Myocyte (in vitro differentiated cells): ENCODE data around the gene GFY. TPM values are rescaled to one million over a fixed set of nuclear protein-coding genes. Genes with fewer than 3 reads are reported as not detected.
"Not testable (repeated sequence)": the region's sequence is repeated elsewhere in the genome, so short reads cannot be mapped to it uniquely, and the experiment has no call there.

Experiments used
- DNase-seq: peaks from one replicate; pipeline ENCODE4 v3.0.0-alpha.2; 2012; ENCODE audit warnings: low read depth
- total RNA-seq: library from RNA; depleted of rRNA; stranded (reverse); fragments of >200 nt; gene quantifications from 2 replicates; pipeline ENCODE4 v1.2.3, GENCODE V29; 2014

Gene GFY
- total RNA-seq, 1 donor from 2014 or later = not detected

- DNase-seq = peak; percentile 92
Measured at GRCh38 chr19:49442771-49443365, 17.7 kb downstream of the GFY start.

DNA sequence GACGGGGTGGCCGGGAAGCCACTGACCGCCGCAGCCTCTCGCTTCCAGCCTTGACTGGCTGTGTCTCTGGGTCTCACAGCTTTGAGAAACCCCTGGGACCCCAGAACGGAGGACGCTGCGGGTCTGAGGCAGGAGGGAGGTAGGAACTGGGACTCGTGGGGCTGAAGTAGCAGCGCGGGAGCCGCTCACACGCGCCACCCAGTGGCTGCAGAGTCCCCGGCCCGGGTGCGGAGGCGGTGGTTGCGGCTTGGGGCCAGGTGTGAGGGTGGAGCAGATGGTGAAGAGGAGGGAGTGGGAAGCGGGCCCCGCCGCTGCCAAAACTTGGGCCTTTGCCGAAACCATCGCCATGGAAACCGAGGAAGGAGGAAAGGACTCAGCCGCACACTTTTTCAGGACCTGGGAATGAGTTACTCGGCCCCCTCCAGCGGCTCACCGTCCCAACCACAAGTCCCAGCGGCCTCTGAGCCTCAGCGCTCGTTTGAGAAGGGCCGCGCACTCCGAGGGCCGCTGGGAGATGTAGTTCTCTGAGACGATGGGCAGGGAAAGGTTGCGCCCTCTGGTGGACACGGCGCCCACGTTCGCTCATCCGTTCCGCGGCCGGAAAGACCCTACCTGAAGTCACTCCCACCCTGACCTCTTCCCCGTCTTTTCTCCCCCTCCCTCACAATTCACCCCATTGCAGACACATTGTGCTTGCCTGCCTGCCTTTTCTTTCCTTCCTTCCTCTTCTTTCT is 18.3 kb downstream of the GFY start:
- peak; percentile 95 for DNase-seq

DNA sequence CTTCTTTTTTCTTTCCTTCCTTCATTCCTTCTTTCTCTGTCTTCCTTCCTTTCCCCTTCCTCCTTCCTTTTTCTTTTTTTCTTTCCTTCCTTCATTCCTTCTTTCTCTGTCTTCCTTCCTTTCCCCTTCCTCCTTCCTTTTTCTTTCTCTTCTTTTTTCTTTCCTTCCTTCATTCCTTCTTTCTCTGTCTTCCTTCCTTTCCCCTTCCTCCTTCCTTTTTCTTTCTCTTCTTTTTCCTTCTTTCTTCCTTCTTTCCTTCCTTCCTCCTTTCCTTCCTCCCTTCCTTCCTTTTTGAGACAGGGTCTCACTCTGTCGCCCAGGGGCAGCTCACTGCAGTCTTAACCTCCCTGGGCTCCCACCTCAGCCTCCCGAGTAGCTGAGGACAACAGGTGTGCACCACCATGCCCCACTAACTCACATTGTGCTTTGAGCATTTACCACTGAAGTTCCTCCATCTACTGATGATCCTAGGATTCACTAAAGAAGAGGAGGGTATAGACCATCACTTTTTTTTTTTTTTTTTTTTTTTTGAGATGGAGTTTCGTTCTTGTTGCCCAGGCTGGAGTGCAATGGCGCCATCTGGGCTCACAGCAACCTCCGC is 19.0 kb downstream of the GFY start:
- not testable (repeated sequence) for DNase-seq

- no peak for DNase-seq
Measured at GRCh38 chr19:49445997-49446396, 20.8 kb downstream of the GFY start.

GRCh38 chr19:49447485-49448431 is 22.6 kb downstream of the GFY start:
- DNase-seq = no peak

DNA sequence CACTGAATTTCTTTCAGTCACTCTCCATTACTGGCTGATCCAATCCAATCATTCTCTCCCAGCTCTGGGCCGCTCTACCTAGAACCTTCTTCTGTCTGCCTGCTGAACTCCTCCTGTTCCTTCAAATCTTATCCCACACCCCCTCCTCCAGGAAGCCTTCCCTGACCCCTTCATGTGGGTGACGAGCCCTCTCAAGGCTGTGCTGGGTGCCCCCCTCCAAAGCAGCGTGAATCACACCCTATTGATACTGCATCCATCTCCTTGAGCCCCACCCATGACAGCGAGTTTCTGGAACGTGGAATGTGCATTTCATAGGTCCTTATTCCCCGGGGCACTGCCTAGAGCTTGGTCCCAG is 23.2 kb downstream of the GFY start:
- DNase-seq = no peak

DNA sequence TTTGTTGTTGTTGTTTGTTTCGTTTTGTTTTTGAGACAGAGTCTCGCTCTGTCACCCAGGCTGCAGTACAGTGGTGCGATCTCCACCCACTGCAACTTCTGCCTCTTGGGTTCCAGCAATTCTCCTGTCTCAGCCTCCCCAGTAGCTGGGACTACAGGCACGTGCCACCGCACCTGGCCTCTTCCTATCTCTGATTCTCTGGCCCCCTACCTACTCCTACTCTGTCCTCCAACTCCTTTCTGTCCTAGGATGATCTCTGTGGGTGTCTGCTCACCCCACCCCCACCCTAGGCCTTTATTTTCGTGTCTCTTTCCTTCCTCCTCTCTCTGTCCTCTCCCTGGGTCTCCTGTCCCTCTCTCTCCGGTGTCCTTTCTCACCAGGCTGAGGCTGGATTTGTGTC is 25.2 kb downstream of the GFY start:
- DNase-seq = no peak

DNA sequence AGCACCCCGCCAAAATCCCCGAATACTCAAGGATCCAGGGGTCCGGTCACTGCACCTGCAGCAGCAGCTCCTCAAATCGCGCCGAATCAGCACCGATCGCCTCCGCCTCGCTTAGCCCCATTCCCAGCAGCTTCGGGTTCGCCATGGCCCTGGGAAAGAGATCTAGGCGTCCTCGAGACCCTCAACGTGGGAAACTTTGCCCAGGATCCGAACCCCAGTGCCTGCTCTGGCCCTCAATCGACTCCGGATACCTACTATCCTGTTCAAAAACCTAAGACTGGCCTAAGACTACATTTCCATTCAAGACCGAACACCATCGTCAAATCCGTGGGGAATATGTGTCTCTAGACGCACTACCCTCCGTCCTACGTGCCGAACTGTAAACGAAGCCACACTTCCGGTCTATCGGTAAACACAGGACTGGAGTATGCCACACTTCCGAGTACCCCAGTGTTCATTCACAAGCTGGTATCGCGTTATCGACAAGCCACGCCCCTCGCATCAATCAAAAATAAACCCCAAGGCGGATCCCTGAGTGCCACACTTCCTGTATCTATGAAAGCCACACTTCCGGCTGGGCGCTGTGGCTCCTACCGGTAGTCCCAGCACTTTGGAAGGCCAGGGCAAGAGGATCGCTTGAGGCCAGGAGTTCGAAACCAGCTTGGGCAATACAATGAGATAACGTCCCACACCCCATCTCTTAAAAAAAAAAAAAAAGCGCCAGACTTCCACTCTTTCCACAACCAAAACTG is 26.4 kb downstream of the GFY start, which contains the start of gene PIH1D1:
Gene PIH1D1 (minus strand): TSS at position 385 of the 752 bp plus-strand sequence. CDS start 240 bp downstream, at position 145.
- peak; percentile 100 for DNase-seq

GRCh38 chr19:49453013-49453756 is 28.0 kb downstream of the GFY start, which contains the start of gene ALDH16A1:
ALDH16A1 (plus strand) TSS chr19:49453225; CDS start chr19:49453332, 107 bp downstream.
- DNase-seq = peak; percentile 99

DNA sequence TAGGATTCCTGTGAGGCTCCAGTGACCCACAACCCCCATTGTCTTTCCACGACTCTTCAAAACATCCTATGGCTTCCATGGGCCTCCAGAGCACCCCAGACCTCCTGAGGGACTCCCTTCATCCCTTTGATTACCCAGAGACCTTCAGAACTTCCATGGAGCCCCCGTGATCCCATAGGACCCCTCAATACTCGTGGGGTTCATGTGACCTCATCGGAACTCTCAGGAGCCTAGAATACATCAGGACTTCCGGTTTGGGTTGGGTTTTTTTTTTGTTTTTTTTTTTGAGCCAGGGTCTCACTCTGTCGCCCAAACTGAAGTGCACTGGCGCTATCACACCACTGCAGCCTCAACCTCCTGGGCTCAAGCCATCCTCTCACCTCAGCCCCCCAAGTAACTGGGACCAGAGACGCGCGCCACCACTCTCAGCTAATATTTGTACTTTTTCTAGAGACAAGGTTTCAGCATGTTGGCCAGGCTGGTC is 28.6 kb downstream of the GFY start:
- no peak for DNase-seq

- DNase-seq = no peak
Measured at GRCh38 chr19:49455773-49456172, 30.6 kb downstream of the GFY start.

- no peak for DNase-seq
Measured at GRCh38 chr19:49456326-49456725, 31.1 kb downstream of the GFY start.

DNA sequence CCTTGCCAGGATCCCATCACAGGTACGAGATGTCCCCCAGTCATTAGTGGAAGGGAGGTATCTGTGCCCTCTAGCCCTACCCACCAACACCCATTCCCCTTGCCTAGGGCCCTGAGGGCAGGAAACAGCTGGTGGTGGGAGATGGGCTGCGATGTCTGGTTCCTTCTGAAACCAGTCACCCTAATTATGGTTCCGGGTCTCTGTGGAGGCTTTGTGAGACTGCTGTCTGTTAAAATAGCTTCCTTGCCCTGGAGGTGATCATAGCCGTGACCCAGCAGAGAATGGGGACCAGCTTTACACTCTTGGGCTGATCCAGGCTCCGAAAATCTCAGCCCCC is 33.3 kb downstream of the GFY start:
- no peak for DNase-seq

- DNase-seq = no peak
Measured at GRCh38 chr19:49459388-49459787, 34.2 kb downstream of the GFY start.

DNA sequence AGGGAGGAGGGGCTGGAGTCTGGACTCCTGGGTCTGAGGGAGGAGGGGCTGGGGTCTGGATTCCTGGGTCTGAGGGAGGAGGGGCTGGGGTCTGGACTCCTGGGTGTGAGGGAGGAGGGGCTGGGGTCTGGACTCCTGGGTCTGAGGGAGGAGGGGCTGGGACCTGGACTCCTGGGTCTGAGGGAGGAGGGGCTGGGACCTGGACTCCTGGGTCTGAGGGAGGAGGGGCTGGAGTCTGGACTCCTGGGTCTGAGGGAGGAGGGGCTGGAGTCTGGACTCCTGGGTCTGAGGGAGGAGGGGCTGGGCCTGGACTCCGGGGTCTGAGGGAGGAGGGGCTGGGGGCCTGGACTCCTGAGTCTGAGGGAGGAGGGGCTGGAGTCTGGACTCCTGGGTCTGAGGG is 35.9 kb downstream of the GFY start:
- DNase-seq = not testable (repeated sequence)

DNA sequence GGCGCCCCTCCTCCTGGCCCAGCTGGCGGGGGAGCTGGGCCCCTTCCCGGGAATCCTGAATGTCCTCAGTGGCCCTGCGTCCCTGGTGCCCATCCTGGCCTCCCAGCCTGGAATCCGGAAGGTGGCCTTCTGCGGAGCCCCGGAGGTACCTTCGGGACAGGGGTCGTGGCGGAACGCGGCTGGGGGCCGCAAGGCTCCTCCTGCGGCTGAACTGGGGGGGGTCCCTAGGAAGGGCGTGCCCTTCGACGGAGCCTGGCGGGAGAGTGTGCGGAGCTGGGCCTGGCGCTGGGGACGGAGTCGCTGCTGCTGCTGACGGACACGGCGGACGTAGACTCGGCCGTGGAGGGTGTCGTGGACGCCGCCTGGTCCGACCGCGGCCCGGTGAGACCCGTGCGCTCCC is 36.5 kb downstream of the GFY start:
- no peak for DNase-seq

- DNase-seq = no peak
Measured at GRCh38 chr19:49462492-49462891, 37.3 kb downstream of the GFY start.

- DNase-seq = no peak
Measured at GRCh38 chr19:49463960-49464740, 39.0 kb downstream of the GFY start.

GRCh38 chr19:49465371-49465770 is 40.2 kb downstream of the GFY start:
- no peak for DNase-seq
